ENCODE data around the gene TPI1.

GRCh38 chr12:6818222-6818621 lies 49.1 kb upstream of the TPI1 start:
- TF ChIP-seq REST (IDR thresholded peaks at IDR 0.05; ENCODE audit: insufficient read depth in 1 of 2, low read depth in 2 of 2, low read length in 2 of 2) (no peak), POLR2AphosphoS5 (IDR thresholded peaks at IDR 0.05; ENCODE audit: low read depth, low read length) (no peak), SIN3A (IDR thresholded peaks at IDR 0.05; ENCODE audit: borderline replicate concordance, insufficient read depth, low read length) (no peak), FOXP2 (optimal IDR thresholded peaks at IDR 0.05; ENCODE audit: borderline replicate concordance, extremely low read depth, extremely low read length, insufficient read depth) (no peak), TAF1 (IDR thresholded peaks at IDR 0.05; ENCODE audit: borderline replicate concordance, insufficient read depth, low read length) (no peak)

All from PFSK-1 (cell line).